GM12878 (cell line): ENCODE measurements around the gene OR51I2. TPM values are rescaled to one million over a fixed set of nuclear protein-coding genes. Genes with fewer than 3 reads are reported as not detected.

ENCODE experiments used
- ATAC-seq: fragments of 200-7000 bp; cut with Tn5 transposase; 3 replicates; pipeline ENCODE4 v1.9.1; 2020; ENCODE audit warnings: mild to moderate bottlenecking, moderate library complexity
- BruUV-seq: library from RNA; stranded (reverse); fragments of 400-500 nt; replicated peaks from 2 replicates; lab custom pipeline; 2021; lab: Mats Ljungman, UMichigan
- CTCF ChIA-PET: fragments of 300-600 bp; sonication (Branson Sonifier 250); formaldehyde crosslinking; extraction: SDS; loops from one replicate; lab custom pipeline; 2021; ENCODE audit warnings: inconsistent platforms; lab: Yijun Ruan, JAX
- POLR2A ChIA-PET: fragments of 350-600 bp; formaldehyde crosslinking; extraction: SDS; loops from one replicate; lab custom pipeline; 2021; ENCODE audit warnings: inconsistent platforms; lab: Charles Lee
- RAD21 ChIA-PET: fragments of 300-600 bp; sonication (Branson Sonifier 250); formaldehyde crosslinking; loops from one replicate; lab custom pipeline; 2023; ENCODE audit warnings: antibody characterized with exemption; ENCODE audit not compliant: unreplicated experiment; lab: Charles Lee
- SMC1A ChIA-PET: fragments of 300-600 bp; sonication (Branson Sonifier 250); formaldehyde crosslinking; loops from one replicate; lab custom pipeline; 2023; ENCODE audit not compliant: unreplicated experiment, uncharacterized antibody; lab: Charles Lee
- DNase-seq: peaks from one replicate; pipeline ENCODE4 v3.0.0-alpha.2; 2011; ENCODE audit warnings: low read depth, low spot score
- FAIRE-seq: peaks from 3 replicates; lab custom pipeline; 2011; peaks lifted over from hg19 to GRCh38; lab: Jason Lieb, UNC
- H2AFZ ChIP-seq: 2 replicates; pipeline ENCODE4 v1.6.0; 2011; ENCODE audit warnings: low read depth, low read length, control low read depth; ENCODE audit not compliant: control insufficient read depth
- H3K27ac ChIP-seq: 2 replicates; pipeline ENCODE4 v1.5.1; 2011; ENCODE audit warnings: control low read depth; ENCODE audit not compliant: control insufficient read depth, insufficient read depth
- H3K27me3 ChIP-seq, 2 experiments: replicated peaks in 1 of 2; 2 replicates each; pipeline versions ENCODE4 v1.6.0 to v1.6.1; 2011; ENCODE audit warnings: low read length in 1 of 2; ENCODE audit not compliant: control insufficient read depth in 2 of 2, insufficient read depth in 2 of 2
- H3K36me3 ChIP-seq, 2 experiments: 2 replicates each; pipeline ENCODE4 v1.5.1; 2011; ENCODE audit warnings: low read length in 1 of 2; ENCODE audit not compliant: control insufficient read depth in 2 of 2, insufficient read depth in 2 of 2
- H3K4me1 ChIP-seq: 2 replicates; pipeline ENCODE4 v1.6.1; 2011; ENCODE audit warnings: mild to moderate bottlenecking, low read length, moderate library complexity, mixed read lengths; ENCODE audit not compliant: control insufficient read depth, insufficient read depth
- H3K4me2 ChIP-seq: 2 replicates; pipeline ENCODE4 v1.6.0; 2011; ENCODE audit warnings: control low read depth; ENCODE audit not compliant: control insufficient read depth, insufficient read depth
- H3K4me3 ChIP-seq: fragments of 200-600 bp; sonication (generic); 2 replicates; pipeline ENCODE4 v1.5.1; 2016
- H3K79me2 ChIP-seq: 2 replicates; pipeline ENCODE4 v1.6.0; 2011; ENCODE audit warnings: low read length; ENCODE audit not compliant: control insufficient read depth, insufficient read depth
- H3K9ac ChIP-seq: 2 replicates; pipeline ENCODE4 v1.8.0; 2011; ENCODE audit warnings: low read length, control low read depth, mixed read lengths; ENCODE audit not compliant: control insufficient read depth, insufficient read depth
- H3K9me3 ChIP-seq: replicated peaks from 3 replicates; pipeline ENCODE4 v1.5.1; 2011; ENCODE audit warnings: mild to moderate bottlenecking, low read length; ENCODE audit not compliant: control insufficient read depth, insufficient read depth
- H4K20me1 ChIP-seq: 2 replicates; pipeline ENCODE4 v1.6.0; 2011; ENCODE audit not compliant: control insufficient read depth, insufficient read depth
- BACH1 ChIP-seq: fragments of 450-650 bp; IDR thresholded peaks from 2 replicates; pipeline ENCODE4 v1.6.1; 2017; ENCODE audit warnings: mild to moderate bottlenecking, borderline replicate concordance
- CBFB ChIP-seq: IDR thresholded peaks from 2 replicates; pipeline ENCODE4 v1.6.1; 2016; ENCODE audit warnings: antibody characterized with exemption, low read depth
- GATAD2B ChIP-seq: fragments of 450-650 bp; conservative IDR thresholded peaks from 2 replicates; pipeline ENCODE4 v1.6.1; 2017; ENCODE audit warnings: low read depth, mild to moderate bottlenecking, moderate library complexity
- IRF4 ChIP-seq: IDR thresholded peaks from 2 replicates; pipeline ENCODE4 v1.6.1; 2011; ENCODE audit warnings: low read depth, low read length
- MTA2 ChIP-seq: fragments of 450-650 bp; IDR thresholded peaks from 2 replicates; pipeline ENCODE4 v1.6.1; 2016; ENCODE audit warnings: low read depth, mild to moderate bottlenecking, moderate library complexity
- NFIC ChIP-seq: IDR thresholded peaks from 2 replicates; pipeline ENCODE4 v1.6.1; 2012; ENCODE audit warnings: low read depth, mild to moderate bottlenecking, inconsistent platforms, low read length, moderate library complexity
- PAX8 ChIP-seq: fragments of 450-650 bp; IDR thresholded peaks from 2 replicates; pipeline ENCODE4 v1.6.1; 2017; ENCODE audit warnings: mild to moderate bottlenecking, moderate library complexity
- RAD51 ChIP-seq: fragments of 450-650 bp; IDR thresholded peaks from 2 replicates; pipeline ENCODE4 v1.6.1; 2016; ENCODE audit warnings: moderate library complexity, mild to moderate bottlenecking, inconsistent platforms
- ZBED1 ChIP-seq: IDR thresholded peaks from 2 replicates; pipeline ENCODE4 v1.6.1; 2016; ENCODE audit warnings: borderline replicate concordance
- ZNF274 ChIP-seq: IDR thresholded peaks from one replicate; pipeline ENCODE4 v1.8.0; 2011; ENCODE audit not compliant: insufficient read length, insufficient read depth
- in situ Hi-C: fragments of 300-500 bp; cut with MboI; formaldehyde crosslinking; loops from 9 replicates; pipeline ENCODE4 v1.14.3; 2018; ENCODE audit warnings: mixed read lengths
- intact Hi-C: fragments of 100-400 bp; cut with micrococcal nuclease; formaldehyde crosslinking; loops from one replicate; pipeline ENCODE4 v1.14.2; 2022; ENCODE audit not compliant: unreplicated experiment
- polyA plus RNA-seq, 11 experiments: library from polyadenylated mRNA; depleted of rRNA in 4 of 11; unstranded in 6 of 11; stranded (reverse) in 5 of 11; fragments of >200 nt; fragmentation: Nextera tagmentation in 4 of 11; fragmentation: Illumina TruSeq in 1 of 11; extraction: Ambion mirVana in 4 of 11; extraction: Trizol in 1 of 11; gene quantifications; 1 replicate in 1 of 11; 2 replicates in 10 of 11; pipeline versions ENCODE4 v1.2.1 to v1.2.3, GENCODE V29; 2011 to 2016; ENCODE audit warnings: inconsistent platforms in 2 of 11, missing spikeins in 2 of 11, low read depth in 1 of 11
- total RNA-seq, 4 experiments: library from RNA; depleted of rRNA in 3 of 4; stranded (reverse); fragments of >200 nt in 3 of 4; fragmentation: Illumina TruSeq in 1 of 4; extraction: Trizol in 1 of 4; gene quantifications; 2 replicates each; pipeline versions ENCODE4 v1.2.1 to v1.2.3, GENCODE V29; 2013 to 2021
- TF ChIP-seq, protein P1 (sequence below): IDR thresholded peaks from 2 replicates; pipeline ENCODE4 v1.6.1; 2012; ENCODE audit warnings: mild to moderate bottlenecking, low read depth, low read length
- TF ChIP-seq, protein P2 (sequence below): fragments of 450-650 bp; IDR thresholded peaks from 2 replicates; pipeline ENCODE4 v1.6.1; 2018; ENCODE audit warnings: mild to moderate bottlenecking, low read depth, moderate library complexity; ENCODE audit not compliant: partially characterized antibody
- TF ChIP-seq, protein P3 (sequence below): IDR thresholded peaks from 2 replicates; pipeline ENCODE4 v1.6.1; 2012; ENCODE audit warnings: low read length, inconsistent platforms

The OR51I2 gene
- total and polyA plus RNA-seq, 10 of the 15 experiments (the other 5 are each of a cell fraction or from before 2014, with no cell fraction given), result not detected

DNA sequence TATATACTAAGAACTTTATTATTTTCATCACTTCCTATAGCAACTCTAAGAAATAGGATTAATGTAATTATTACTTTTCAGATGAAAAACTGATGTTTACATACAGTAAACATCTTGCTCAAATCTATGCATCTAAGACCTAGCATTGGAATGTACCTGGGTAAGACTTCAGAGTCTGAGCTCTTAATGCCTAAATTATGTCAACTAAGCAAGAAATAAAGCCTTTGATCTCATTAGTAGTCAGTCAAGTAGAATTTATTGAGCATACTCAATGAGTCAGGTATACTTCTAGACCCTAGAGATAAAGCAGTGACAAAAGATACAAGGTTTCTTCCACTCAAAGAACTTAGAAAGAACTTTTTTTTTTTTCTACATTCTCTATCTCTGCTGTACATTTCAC lies 44.0 kb upstream of the OR51I2 start:
- ATAC-seq (no peak), DNase-seq (no peak)
- in situ Hi-C loops (no loop called here), intact Hi-C loops (no loop called here)
- Histone ChIP-seq H3K9ac (no peak overlapping the region), H3K4me2 (no peak overlapping the region), H3K79me2 (no peaks in the 10 kb centered on the region), H3K4me1 (no peaks in the 10 kb centered on the region)
- RAD21 ChIA-PET, result no interaction called here
- no TSS peak for BruUV-seq
- TF ChIP-seq CBFB (no peak), NFIC (no peak), BACH1 (no peak), MTA2 (no peak), ZBED1 (no peak), PAX8 (no peak), GATAD2B (no peak), RAD51 (no peak), ZNF274 (no peak), IRF4 (no peak)
- TF ChIP-seq, protein P1, sequence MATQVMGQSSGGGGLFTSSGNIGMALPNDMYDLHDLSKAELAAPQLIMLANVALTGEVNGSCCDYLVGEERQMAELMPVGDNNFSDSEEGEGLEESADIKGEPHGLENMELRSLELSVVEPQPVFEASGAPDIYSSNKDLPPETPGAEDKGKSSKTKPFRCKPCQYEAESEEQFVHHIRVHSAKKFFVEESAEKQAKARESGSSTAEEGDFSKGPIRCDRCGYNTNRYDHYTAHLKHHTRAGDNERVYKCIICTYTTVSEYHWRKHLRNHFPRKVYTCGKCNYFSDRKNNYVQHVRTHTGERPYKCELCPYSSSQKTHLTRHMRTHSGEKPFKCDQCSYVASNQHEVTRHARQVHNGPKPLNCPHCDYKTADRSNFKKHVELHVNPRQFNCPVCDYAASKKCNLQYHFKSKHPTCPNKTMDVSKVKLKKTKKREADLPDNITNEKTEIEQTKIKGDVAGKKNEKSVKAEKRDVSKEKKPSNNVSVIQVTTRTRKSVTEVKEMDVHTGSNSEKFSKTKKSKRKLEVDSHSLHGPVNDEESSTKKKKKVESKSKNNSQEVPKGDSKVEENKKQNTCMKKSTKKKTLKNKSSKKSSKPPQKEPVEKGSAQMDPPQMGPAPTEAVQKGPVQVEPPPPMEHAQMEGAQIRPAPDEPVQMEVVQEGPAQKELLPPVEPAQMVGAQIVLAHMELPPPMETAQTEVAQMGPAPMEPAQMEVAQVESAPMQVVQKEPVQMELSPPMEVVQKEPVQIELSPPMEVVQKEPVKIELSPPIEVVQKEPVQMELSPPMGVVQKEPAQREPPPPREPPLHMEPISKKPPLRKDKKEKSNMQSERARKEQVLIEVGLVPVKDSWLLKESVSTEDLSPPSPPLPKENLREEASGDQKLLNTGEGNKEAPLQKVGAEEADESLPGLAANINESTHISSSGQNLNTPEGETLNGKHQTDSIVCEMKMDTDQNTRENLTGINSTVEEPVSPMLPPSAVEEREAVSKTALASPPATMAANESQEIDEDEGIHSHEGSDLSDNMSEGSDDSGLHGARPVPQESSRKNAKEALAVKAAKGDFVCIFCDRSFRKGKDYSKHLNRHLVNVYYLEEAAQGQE, result no peak
- TF ChIP-seq, protein P2, sequence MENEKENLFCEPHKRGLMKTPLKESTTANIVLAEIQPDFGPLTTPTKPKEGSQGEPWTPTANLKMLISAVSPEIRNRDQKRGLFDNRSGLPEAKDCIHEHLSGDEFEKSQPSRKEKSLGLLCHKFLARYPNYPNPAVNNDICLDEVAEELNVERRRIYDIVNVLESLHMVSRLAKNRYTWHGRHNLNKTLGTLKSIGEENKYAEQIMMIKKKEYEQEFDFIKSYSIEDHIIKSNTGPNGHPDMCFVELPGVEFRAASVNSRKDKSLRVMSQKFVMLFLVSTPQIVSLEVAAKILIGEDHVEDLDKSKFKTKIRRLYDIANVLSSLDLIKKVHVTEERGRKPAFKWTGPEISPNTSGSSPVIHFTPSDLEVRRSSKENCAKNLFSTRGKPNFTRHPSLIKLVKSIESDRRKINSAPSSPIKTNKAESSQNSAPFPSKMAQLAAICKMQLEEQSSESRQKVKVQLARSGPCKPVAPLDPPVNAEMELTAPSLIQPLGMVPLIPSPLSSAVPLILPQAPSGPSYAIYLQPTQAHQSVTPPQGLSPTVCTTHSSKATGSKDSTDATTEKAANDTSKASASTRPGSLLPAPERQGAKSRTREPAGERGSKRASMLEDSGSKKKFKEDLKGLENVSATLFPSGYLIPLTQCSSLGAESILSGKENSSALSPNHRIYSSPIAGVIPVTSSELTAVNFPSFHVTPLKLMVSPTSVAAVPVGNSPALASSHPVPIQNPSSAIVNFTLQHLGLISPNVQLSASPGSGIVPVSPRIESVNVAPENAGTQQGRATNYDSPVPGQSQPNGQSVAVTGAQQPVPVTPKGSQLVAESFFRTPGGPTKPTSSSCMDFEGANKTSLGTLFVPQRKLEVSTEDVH, result no peak
- TF ChIP-seq, protein P3, sequence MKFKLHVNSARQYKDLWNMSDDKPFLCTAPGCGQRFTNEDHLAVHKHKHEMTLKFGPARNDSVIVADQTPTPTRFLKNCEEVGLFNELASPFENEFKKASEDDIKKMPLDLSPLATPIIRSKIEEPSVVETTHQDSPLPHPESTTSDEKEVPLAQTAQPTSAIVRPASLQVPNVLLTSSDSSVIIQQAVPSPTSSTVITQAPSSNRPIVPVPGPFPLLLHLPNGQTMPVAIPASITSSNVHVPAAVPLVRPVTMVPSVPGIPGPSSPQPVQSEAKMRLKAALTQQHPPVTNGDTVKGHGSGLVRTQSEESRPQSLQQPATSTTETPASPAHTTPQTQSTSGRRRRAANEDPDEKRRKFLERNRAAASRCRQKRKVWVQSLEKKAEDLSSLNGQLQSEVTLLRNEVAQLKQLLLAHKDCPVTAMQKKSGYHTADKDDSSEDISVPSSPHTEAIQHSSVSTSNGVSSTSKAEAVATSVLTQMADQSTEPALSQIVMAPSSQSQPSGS, result no peak
- TF ChIP-seq, all 136 proteins: peak for 0
- no peaks in the 10 kb centered on the region for H4K20me1 ChIP-seq
- no peak for FAIRE-seq
- ChIA-PET CTCF (no interaction called here), POLR2A (no interaction called here), SMC1A (no interaction called here)
- H3K36me3 ChIP-seq, result no peaks in the 10 kb centered on the region
- H3K4me3 ChIP-seq, result no peak overlapping the region
- no peaks in the 10 kb centered on the region for H3K27me3 ChIP-seq
- H3K27ac ChIP-seq, result no peak overlapping the region
- H3K9me3 ChIP-seq, result no peaks in the 10 kb centered on the region
- no peak overlapping the region for H2AFZ ChIP-seq
